Peyer's patch (tissue), 4 donors: ENCODE data around the gene ZNF407. TPM values are rescaled to one million over a fixed set of nuclear protein-coding genes. Genes with fewer than 3 reads are reported as not detected.

ENCODE experiments used
- DNase-seq, 3 donors: peaks; one replicate each; pipeline ENCODE4 v3.0.0-alpha.2; 2017 to 2019
- H3K27ac ChIP-seq, 4 donors: fragments of 200-600 bp; sonication (generic); one replicate each; pipeline ENCODE4 v1.5.1; 2016 to 2019
- H3K27me3 ChIP-seq, 2 donors: fragments of 200-600 bp; sonication (generic); one replicate each; pipeline ENCODE4 v1.5.1; 2019
- H3K36me3 ChIP-seq, 3 donors: fragments of 200-600 bp; sonication (generic); one replicate each; pipeline ENCODE4 v1.5.1; 2016 to 2019
- H3K4me1 ChIP-seq, 4 donors: fragments of 200-600 bp; sonication (generic); one replicate each; pipeline ENCODE4 v1.5.1; 2016 to 2019
- H3K4me3 ChIP-seq, 4 donors: fragments of 200-600 bp; sonication (generic); 1 replicate in 3 of 4; 2 replicates in 1 of 4; pipeline ENCODE4 v1.5.1; 2016 to 2019; ENCODE audit warnings: mild to moderate bottlenecking in 1 of 4
- H3K9me3 ChIP-seq, 4 donors: fragments of 200-600 bp; sonication (generic); one replicate each; pipeline ENCODE4 v1.5.1; 2016 to 2019; ENCODE audit warnings: mild to moderate bottlenecking in 1 of 4
- POLR2A ChIP-seq, 2 donors: fragments of 450-650 bp; IDR thresholded peaks; one replicate each; pipeline ENCODE4 v1.5.1; 2017; ENCODE audit warnings: antibody characterized with exemption in 2 of 2, mild to moderate bottlenecking in 2 of 2, moderate library complexity in 2 of 2
- total RNA-seq, 4 donors: library from RNA; depleted of rRNA; stranded (reverse); fragments of >200 nt; gene quantifications; one replicate each; pipeline ENCODE4 v1.1.0, GENCODE V29; 2016
- TF ChIP-seq, protein P1 (sequence below), 6 experiments: fragments of 450-650 bp in 4 of 6; fragments of 200-600 bp in 2 of 6; sonication (generic) in 1 of 6; IDR thresholded peaks; one replicate each; pipeline ENCODE4 v1.5.1; 2017 to 2019; ENCODE audit warnings: antibody characterized with exemption in 6 of 6, mild to moderate bottlenecking in 3 of 6, moderate library complexity in 1 of 6

Gene ZNF407, protein sequence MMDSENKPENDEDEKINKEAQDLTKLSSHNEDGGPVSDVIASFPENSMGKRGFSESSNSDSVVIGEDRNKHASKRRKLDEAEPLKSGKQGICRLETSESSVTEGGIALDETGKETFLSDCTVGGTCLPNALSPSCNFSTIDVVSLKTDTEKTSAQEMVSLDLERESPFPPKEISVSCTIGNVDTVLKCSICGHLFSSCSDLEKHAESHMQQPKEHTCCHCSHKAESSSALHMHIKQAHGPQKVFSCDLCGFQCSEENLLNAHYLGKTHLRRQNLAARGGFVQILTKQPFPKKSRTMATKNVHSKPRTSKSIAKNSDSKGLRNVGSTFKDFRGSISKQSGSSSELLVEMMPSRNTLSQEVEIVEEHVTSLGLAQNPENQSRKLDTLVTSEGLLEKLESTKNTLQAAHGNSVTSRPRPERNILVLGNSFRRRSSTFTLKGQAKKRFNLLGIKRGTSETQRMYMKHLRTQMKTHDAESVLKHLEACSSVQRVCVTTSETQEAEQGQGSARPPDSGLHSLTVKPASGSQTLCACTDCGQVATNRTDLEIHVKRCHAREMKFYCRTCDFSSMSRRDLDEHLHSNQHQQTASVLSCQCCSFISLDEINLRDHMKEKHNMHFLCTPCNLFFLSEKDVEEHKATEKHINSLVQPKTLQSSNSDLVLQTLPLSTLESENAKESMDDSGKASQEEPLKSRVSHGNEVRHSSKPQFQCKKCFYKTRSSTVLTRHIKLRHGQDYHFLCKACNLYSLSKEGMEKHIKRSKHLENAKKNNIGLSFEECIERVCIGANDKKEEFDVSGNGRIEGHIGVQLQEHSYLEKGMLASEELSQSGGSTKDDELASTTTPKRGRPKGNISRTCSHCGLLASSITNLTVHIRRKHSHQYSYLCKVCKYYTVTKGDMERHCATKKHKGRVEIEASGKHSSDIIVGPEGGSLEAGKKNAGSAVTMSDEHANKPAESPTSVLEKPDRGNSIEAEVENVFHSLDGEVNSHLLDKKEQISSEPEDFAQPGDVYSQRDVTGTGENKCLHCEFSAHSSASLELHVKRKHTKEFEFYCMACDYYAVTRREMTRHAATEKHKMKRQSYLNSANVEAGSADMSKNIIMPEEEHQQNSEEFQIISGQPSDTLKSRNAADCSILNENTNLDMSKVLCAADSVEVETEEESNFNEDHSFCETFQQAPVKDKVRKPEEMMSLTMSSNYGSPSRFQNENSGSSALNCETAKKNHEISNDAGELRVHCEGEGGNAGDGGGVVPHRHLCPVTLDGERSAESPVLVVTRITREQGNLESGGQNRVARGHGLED (N-terminal part only)
- 10 to 100 TPM; 24.0 to 54.5 (median 32.3) TPM for total RNA-seq

DNA sequence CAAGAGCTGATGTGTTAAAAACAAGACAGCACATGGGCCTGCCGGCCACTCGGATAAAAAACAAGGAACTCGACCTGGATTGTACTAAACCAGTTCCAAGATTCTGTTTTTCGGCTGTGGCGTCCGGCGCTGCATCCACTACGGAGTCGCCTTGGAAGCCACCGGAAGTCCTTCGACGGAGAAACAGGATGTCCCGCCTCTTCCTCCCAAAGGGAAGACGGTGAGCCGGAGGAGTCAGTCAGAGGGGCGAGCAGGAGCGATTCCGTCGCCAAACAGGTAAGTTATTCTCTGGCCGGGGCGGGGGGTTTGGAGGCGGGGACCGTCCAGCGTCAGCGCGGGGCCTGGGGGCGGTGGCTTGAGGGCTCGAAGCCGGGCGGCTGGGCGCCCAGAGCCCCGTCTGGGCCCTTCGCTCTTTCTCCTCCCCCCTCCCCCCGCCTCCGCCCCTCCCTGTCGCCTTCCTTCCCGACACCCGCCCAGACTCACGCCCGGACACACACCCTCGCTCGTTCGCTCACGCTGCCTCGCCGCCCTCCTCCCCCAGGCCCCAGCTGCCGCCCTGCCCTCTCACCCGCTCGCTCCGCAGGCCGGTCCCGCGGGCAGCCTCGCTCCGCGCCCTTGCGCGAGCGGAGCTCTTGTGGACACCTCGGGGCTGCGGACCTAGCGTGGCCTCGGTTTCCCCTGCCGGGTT is at the start of gene ZNF407:
ZNF407 (plus strand) TSS at position 209 of the 688 bp plus-strand sequence. CDS start 33,150 bp downstream, outside the sequence.
- Histone ChIP-seq H3K27me3 (no peaks in the 10 kb centered on the region), H3K4me1 (peaks cover 0 to 19% (median 4%) of the 10 kb centered on the region in 4 donors), H3K27ac (peak within 1 kb of the TSS; percentile 96 to 100 (median 98)), H3K9me3 (no peaks in the 10 kb centered on the region), H3K4me3 (peak within 1 kb of the TSS; percentile 80 to 97 (median 90)), H3K36me3 (peaks cover 0 to 9% (median 0%) of the 10 kb centered on the region in 3 donors)
- DNase-seq = peak; percentile 84 to 94 (median 94)
- TF ChIP-seq POLR2A (IDR thresholded peaks at IDR 0.05) = peak; percentile 27 to 53
- TF ChIP-seq, protein P1, sequence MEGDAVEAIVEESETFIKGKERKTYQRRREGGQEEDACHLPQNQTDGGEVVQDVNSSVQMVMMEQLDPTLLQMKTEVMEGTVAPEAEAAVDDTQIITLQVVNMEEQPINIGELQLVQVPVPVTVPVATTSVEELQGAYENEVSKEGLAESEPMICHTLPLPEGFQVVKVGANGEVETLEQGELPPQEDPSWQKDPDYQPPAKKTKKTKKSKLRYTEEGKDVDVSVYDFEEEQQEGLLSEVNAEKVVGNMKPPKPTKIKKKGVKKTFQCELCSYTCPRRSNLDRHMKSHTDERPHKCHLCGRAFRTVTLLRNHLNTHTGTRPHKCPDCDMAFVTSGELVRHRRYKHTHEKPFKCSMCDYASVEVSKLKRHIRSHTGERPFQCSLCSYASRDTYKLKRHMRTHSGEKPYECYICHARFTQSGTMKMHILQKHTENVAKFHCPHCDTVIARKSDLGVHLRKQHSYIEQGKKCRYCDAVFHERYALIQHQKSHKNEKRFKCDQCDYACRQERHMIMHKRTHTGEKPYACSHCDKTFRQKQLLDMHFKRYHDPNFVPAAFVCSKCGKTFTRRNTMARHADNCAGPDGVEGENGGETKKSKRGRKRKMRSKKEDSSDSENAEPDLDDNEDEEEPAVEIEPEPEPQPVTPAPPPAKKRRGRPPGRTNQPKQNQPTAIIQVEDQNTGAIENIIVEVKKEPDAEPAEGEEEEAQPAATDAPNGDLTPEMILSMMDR (IDR thresholded peaks at IDR 0.05) = no peak

DNA sequence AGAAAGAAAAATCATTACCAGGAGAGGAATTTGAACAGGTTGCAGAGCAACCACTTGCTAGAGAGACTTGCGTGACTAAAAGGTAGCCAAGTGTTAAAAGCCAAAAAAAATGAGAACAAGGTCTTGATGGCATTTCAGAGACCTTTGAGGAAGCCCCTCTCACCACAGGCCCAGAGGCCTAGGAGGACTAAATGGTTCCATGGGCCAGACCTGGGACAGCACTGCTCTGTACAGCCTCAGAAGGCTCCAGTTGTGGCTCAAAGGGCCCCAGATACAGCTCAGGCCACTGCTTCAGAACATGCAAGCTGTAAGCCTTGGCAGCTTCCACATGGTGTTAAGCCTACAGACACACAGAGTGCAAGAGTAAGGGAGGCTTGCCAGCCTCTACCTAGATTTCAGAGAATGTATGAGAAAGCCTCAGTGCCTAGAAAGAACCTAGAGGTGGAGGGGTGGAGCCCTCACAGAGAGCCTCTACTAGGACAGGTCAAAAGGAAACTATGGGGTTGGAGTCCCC is 48.0 kb upstream of the ZNF407 start:
- no peaks in the 10 kb centered on the region for H3K27me3 ChIP-seq
- peaks cover 0 to 10% (median 0%) of the 10 kb centered on the region in 4 donors for H3K4me1 ChIP-seq
- H3K4me3 ChIP-seq = no peak overlapping the region
- peaks cover 0 to 16% (median 6%) of the 10 kb centered on the region in 4 donors for H3K9me3 ChIP-seq
- no peak overlapping the region for H3K27ac ChIP-seq
- TF ChIP-seq, protein P1 (IDR thresholded peaks at IDR 0.05) = no peak
- no peak for TF ChIP-seq POLR2A (IDR thresholded peaks at IDR 0.05)
- no peaks in the 10 kb centered on the region for H3K36me3 ChIP-seq
- DNase-seq = no peak

DNA sequence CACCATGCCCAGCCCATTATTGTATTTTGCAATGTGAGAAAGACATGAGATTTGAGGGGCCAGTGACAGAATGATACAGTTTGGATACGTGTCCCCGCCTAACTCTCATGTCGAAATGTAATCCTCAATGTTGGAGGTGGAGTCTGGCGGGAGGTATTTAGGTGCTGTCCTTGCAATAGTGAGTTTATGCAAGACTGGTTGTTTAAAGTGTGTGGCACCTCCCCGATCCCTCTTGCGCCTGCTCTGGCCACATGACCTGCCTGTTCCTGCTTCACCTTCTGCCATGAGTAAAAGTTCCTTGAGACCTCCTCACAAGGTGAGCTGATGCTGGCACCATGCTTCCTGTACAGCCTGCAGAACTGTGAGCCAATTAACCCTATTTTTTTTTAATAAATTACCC is 46.8 kb upstream of the ZNF407 start:
- Histone ChIP-seq H3K27me3 (no peaks in the 10 kb centered on the region), H3K4me1 (peaks cover 0 to 10% (median 0%) of the 10 kb centered on the region in 4 donors), H3K4me3 (no peak overlapping the region), H3K9me3 (peaks cover 0 to 16% (median 6%) of the 10 kb centered on the region in 4 donors), H3K36me3 (no peaks in the 10 kb centered on the region), H3K27ac (no peak overlapping the region)
- no peak for DNase-seq
- TF ChIP-seq POLR2A (IDR thresholded peaks at IDR 0.05) = no peak
- TF ChIP-seq, protein P1 (IDR thresholded peaks at IDR 0.05) = no peak

DNA sequence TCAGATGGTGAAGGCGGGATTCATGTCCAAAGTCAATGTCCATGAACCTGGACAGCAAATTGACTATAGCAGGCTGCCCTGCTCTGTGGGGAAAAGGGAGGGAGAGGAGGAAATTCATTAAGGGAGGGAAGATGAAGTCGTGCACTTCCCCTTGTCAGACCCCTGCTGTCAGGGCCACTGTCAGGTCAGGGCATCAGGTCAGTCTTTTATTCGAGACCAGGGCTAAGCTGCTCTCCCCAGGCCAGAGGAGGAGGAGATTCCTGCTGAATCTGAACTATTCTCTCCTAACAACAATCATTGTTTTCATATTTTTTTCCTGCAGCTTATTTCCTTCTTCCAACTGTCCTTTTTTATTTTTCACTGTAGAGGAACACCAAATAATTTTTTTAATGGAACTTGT is 46.2 kb upstream of the ZNF407 start:
- no peak for DNase-seq
- no peaks in the 10 kb centered on the region for H3K36me3 ChIP-seq
- H3K4me1 ChIP-seq = peaks cover 0 to 6% (median 0%) of the 10 kb centered on the region in 4 donors
- no peak overlapping the region for H3K27ac ChIP-seq
- no peaks in the 10 kb centered on the region for H3K27me3 ChIP-seq
- H3K4me3 ChIP-seq = no peak overlapping the region
- peaks cover 0 to 16% (median 6%) of the 10 kb centered on the region in 4 donors for H3K9me3 ChIP-seq
- TF ChIP-seq POLR2A (IDR thresholded peaks at IDR 0.05) = no peak
- TF ChIP-seq, protein P1 (IDR thresholded peaks at IDR 0.05) = no peak
